NOMO-1 treated with dmso at 0.1 percent for 144 hours (cell line): ENCODE data around the gene MICB.
"Not testable (repeated sequence)": the region's sequence is repeated elsewhere in the genome, so short reads cannot be mapped to it uniquely, and the experiment has no call there.

Experiments used
- DNase-seq: peaks from one replicate; lab custom pipeline; 2025; ENCODE audit not compliant: unreplicated experiment; lab: John Stamatoyannopoulos, UW

The MICB gene

GRCh38 chr6:31498748-31499147 is 803 bp downstream of the MICB start:
- no peak for DNase-seq

DNA sequence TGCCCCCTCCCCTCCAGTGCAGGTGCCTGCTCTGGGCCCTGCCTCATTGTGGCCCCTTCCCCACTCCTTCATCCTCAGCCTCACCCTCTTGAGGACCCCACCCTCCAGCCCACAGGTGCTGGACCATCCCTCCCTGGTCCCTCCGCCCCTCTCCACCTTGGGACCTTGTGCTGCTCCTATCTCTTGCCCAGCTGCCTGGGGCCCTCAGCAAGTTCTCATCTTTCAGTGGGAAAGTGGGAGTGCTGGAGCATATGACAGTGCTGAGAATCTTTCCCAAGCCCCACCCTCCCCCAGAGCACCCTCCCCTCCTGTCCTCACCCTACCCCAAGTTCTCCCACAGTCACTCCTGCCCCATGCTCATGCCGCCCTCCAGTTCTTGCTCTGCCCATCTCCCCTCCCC is 1.7 kb downstream of the MICB start:
- DNase-seq = not testable (repeated sequence)

GRCh38 chr6:31502586-31502985 is 4.6 kb downstream of the MICB start:
- no peak for DNase-seq

DNA sequence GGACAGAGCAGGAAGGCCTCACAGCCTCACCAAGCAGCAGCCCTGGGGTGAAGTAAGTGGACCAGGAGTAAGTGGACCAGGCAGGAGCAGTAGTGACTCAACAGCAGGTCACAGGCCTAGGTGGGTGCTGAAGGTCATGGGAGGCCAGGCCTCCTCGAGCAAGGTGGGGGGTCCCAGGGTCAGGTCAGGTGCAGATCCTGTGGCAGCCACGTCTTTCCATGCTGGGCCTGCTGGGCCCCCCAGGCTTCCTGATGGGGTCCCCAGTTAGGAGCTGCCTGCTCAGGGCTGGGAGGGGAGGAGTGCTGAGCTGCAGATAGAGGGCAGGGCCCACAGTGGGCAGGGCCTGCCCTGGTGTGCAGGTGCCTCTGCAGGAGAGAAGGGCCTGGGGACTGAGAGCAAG is 11.1 kb downstream of the MICB start:
- not testable (repeated sequence) for DNase-seq

- no peak for DNase-seq
These were observed 12.1 kb downstream of the MICB start for GRCh38 chr6:31510007-31510406.

DNA sequence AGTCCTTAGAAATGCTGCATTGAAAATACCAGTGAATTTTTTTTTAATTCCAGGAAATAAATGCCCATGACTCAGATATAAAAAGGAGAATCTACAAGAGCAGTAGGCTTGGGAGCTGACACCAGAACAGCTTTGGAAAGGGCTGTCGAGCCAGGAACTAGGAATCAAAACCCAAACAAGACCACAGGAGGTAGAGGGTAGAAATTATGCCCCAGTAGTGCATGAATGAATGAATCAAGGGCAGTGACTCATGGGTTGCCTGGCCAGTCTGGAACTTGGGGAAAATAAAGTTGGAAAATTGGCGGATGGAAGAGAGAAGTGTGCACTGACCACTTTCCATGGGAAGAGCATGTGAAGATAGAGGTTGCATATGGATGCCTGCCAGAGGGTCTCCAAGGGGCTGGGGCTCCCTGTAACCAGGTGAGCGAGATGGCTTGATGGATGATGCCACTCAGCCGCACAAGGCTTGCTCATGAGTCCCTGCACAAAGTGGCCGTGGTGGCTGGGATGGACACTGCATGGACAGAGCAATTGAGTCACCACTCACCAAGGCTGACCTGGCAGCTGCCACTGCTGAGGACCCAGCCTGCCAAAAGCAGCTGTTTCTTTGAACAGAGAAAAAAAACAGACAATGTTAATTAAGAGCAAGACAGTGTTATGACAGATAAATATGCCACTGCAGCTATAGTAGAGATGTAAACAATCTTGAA is 15.7 kb downstream of the MICB start:
- DNase-seq = no peak

DNA sequence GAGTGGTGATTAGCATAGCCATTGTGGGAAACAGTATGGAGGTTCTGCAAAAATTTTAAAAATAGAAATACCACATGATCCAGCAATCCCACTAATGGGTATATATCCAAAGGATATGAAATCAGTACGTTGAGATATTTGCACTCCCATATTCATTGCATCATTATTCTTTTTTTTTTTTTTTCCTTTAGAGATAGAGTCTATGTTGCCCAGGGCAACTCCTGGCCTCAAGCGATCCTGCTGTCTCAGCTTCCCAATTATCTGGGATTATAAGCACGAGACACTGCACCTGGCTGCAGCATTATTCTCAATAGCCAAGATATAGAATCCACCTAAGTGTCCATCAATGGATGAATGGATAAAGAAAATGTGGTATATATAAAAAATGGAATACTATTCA is 23.9 kb downstream of the MICB start:
- DNase-seq = no peak

GRCh38 chr6:31525553-31525931 is 27.6 kb downstream of the MICB start:
- DNase-seq = no peak

- DNase-seq = no peak
These were observed 28.1 kb downstream of the MICB start for GRCh38 chr6:31525932-31526591.

DNA sequence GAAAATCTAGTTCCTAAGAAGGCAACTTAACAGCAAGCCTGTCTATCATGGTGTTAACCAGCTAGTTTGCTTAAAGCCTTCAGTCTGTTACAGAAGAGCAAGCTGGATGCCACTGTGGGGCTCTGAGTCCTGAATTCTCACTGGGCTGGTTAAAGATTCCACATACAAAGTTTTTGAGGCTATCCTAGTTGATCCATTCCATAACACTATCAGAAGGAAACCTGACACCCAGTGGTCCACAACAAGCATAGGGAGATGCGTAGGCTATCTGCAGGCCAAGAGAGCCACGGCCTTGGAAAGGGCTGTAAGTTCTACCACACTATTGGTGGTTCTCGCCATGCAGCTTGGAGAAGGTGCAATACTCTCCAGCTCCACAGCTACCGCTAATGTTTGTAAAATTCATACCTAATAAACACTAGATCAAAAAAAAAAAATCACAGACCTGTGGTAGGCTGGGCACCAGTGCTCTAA is 30.4 kb downstream of the MICB start:
- DNase-seq = no peak

- no peak for DNase-seq
These were observed 30.9 kb downstream of the MICB start, which contains the start of gene MCCD1 for GRCh38 chr6:31528821-31529328. Gene MCCD1 (plus strand): TSS chr6:31528962. CDS start chr6:31529015, 53 bp downstream.

GRCh38 chr6:31529329-31530150 is 31.6 kb downstream of the MICB start:
- DNase-seq = no peak

GRCh38 chr6:31530659-31531058 is 32.7 kb downstream of the MICB start:
- DNase-seq = no peak

GRCh38 chr6:31531162-31531561 is 33.2 kb downstream of the MICB start:
- no peak for DNase-seq

DNA sequence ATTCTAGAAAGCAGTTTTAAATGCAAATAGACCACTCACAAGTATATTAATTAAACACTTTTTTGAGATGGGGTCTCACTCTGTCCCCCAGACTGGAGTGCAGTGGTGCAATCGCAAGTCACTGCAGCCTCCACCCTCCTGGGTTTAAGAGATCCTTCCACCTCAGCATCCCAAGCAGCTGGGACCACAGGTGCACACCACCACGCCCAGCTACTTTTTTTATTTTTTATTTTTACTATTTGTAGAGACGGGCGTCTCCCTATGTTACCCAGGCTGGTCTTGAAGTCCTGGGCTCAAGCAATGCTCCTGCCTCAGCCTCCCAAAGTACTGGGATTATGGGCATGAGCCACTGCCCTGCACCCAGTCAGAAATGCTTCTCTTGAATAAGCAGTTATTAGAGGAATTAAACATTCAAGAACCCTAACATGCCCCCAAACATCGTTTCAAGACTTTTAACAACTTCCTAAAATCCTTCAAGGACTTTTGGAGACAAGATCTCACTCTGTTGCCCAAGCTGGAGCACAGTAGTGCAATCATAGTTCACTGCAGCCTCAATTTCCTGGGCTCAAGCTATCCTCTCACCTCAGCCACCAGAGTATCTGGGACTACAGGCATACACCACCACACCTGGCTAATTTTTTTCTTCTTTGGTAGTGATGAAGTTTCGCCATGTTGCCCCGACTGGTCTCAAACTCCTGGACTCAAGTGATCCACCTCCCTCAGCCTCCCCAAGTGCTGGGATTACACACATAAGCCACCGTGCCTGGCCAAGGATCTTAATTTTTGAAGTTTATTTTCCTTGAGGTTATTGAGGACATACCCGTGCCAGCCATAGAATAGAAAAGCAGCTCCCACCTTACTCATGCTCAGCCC is 34.1 kb downstream of the MICB start:
- no peak for DNase-seq

GRCh38 chr6:31532644-31533454 is 34.9 kb downstream of the MICB start:
- no peak for DNase-seq

- no peak for DNase-seq
These were observed 35.5 kb downstream of the MICB start for GRCh38 chr6:31533455-31533841.

- DNase-seq = no peak
These were observed 36.1 kb downstream of the MICB start for GRCh38 chr6:31534011-31534410.

GRCh38 chr6:31534521-31535040 is 36.6 kb downstream of the MICB start:
- no peak for DNase-seq
